H1 (cell line): ENCODE data around the gene USP35. TPM values are rescaled to one million over a fixed set of nuclear protein-coding genes. Genes with fewer than 3 reads are reported as not detected.

Experiments used
- CTCF ChIA-PET: fragments of 300-600 bp; sonication (Branson Sonifier 250); formaldehyde crosslinking; loops from one replicate; lab custom pipeline; 2021; ENCODE audit not compliant: partially characterized antibody; lab: Charles Lee
- POLR2A ChIA-PET: fragments of 300-600 bp; sonication (Branson Sonifier 250); formaldehyde crosslinking; loops from one replicate; lab custom pipeline; 2021; ENCODE audit warnings: inconsistent platforms; ENCODE audit not compliant: partially characterized antibody; lab: Charles Lee
- DNase-seq, 2 experiments: peaks; one replicate each; pipeline versions ENCODE4 v3.0.0 to v3.0.0-alpha.2; 2010 to 2022; ENCODE audit warnings: low spot score in 2 of 2, low read depth in 1 of 2, mixed read lengths in 1 of 2
- FAIRE-seq: peaks from 2 replicates; lab custom pipeline; 2011; peaks lifted over from hg19 to GRCh38; lab: Jason Lieb, UNC
- H2AFZ ChIP-seq: 2 replicates; pipeline ENCODE4 v1.8.1; 2012; ENCODE audit warnings: low read length, inconsistent platforms
- H2AK5ac ChIP-seq: 2 replicates; pipeline ENCODE4 v1.6.1; 2013; ENCODE audit warnings: low read depth, low read length
- H2BK120ac ChIP-seq: replicated peaks from 2 replicates; pipeline ENCODE3; 2013; ENCODE audit warnings: low read depth, low read length, inconsistent platforms
- H2BK12ac ChIP-seq: 2 replicates; pipeline ENCODE4 v1.6.1; 2013; ENCODE audit warnings: low read depth, low read length
- H2BK15ac ChIP-seq: 2 replicates; pipeline ENCODE4 v1.6.1; 2013; ENCODE audit warnings: low read length
- H2BK20ac ChIP-seq: 2 replicates; pipeline ENCODE4 v1.6.1; 2013; ENCODE audit warnings: low read length
- H2BK5ac ChIP-seq: 2 replicates; pipeline ENCODE4 v1.6.1; 2013; ENCODE audit warnings: low read depth, low read length
- H3K14ac ChIP-seq: 2 replicates; pipeline ENCODE4 v1.6.1; 2013; ENCODE audit warnings: inconsistent platforms; ENCODE audit not compliant: insufficient read length
- H3K18ac ChIP-seq: 2 replicates; pipeline ENCODE4 v1.6.1; 2013; ENCODE audit warnings: low read length; ENCODE audit errors: extremely low read depth
- H3K23ac ChIP-seq: 2 replicates; pipeline ENCODE4 v1.6.1; 2013; ENCODE audit warnings: inconsistent platforms; ENCODE audit not compliant: insufficient read length
- H3K23me2 ChIP-seq: 2 replicates; pipeline ENCODE4 v1.6.1; 2013; ENCODE audit warnings: low read depth, low read length
- H3K27ac ChIP-seq: 2 replicates; pipeline ENCODE4 v1.6.1; 2011; ENCODE audit warnings: low read depth, low read length, inconsistent platforms
- H3K27me3 ChIP-seq, 4 experiments: replicated peaks in 1 of 4; 1 replicate in 1 of 4; 2 replicates in 3 of 4; pipeline versions ENCODE4 v1.6.1 to v1.8.1; 2011 to 2013; ENCODE audit warnings: low read length in 3 of 4, mild to moderate bottlenecking in 3 of 4, inconsistent platforms in 2 of 4, mixed read lengths in 2 of 4, moderate library complexity in 1 of 4; ENCODE audit not compliant: control insufficient read depth in 3 of 4, insufficient read depth in 3 of 4; ENCODE audit errors: extremely low read depth in 1 of 4
- H3K36me3 ChIP-seq, 4 experiments: 2 replicates each; pipeline versions ENCODE4 v1.6.1 to v1.8.1; 2011 to 2013; ENCODE audit warnings: mild to moderate bottlenecking in 4 of 4, low read length in 3 of 4, moderate library complexity in 2 of 4, control low read depth in 1 of 4, inconsistent platforms in 1 of 4; ENCODE audit not compliant: insufficient read depth in 4 of 4, control insufficient read depth in 2 of 4
- H3K4ac ChIP-seq: replicated peaks from 2 replicates; pipeline ENCODE3; 2013; ENCODE audit warnings: low read length, low read depth, mixed read lengths, inconsistent platforms; ENCODE audit not compliant: insufficient read length
- H3K4me1 ChIP-seq, 4 experiments: replicated peaks in 1 of 4; 1 replicate in 1 of 4; 2 replicates in 3 of 4; pipeline versions ENCODE4 v1.6.1 to v1.8.1; 2011 to 2013; ENCODE audit warnings: low read length in 3 of 4, inconsistent platforms in 2 of 4, mixed read lengths in 1 of 4; ENCODE audit not compliant: insufficient read depth in 4 of 4, control insufficient read depth in 3 of 4
- H3K4me2 ChIP-seq, 2 experiments: 2 replicates each; pipeline versions ENCODE4 v1.6.1 to v1.8.1; 2011 to 2013; ENCODE audit warnings: low read depth in 2 of 2, low read length in 2 of 2, control low read depth in 1 of 2, inconsistent platforms in 1 of 2, mild to moderate bottlenecking in 1 of 2; ENCODE audit not compliant: insufficient read depth in 1 of 2
- H3K4me3 ChIP-seq, 4 experiments: fragments of 200-600, 300-600 bp in 1 of 4; sonication (generic), shearing (Covaris generic), sonication (Bioruptor Twin) in 1 of 4; 2 replicates each; pipeline versions ENCODE4 v1.5.1 to v1.8.1; 2011 to 2016; ENCODE audit warnings: low read length in 4 of 4, low read depth in 3 of 4, control low read depth in 2 of 4, inconsistent platforms in 2 of 4, mild to moderate bottlenecking in 2 of 4, mixed read lengths in 1 of 4, moderate library complexity in 1 of 4; ENCODE audit not compliant: insufficient read depth in 2 of 4; ENCODE audit errors: extremely low read depth in 1 of 4
- H3K56ac ChIP-seq: replicated peaks from 2 replicates; pipeline ENCODE3; 2013; ENCODE audit warnings: low read depth, mild to moderate bottlenecking, mixed read lengths, low read length, inconsistent platforms; ENCODE audit not compliant: insufficient read length
- H3K79me1 ChIP-seq: 2 replicates; pipeline ENCODE4 v1.6.1; 2013; ENCODE audit warnings: low read depth, low read length, control low read depth
- H3K79me2 ChIP-seq, 2 experiments: 2 replicates each; pipeline versions ENCODE4 v1.6.1 to v1.8.1; 2012 to 2013; ENCODE audit warnings: low read length in 2 of 2, mild to moderate bottlenecking in 2 of 2, inconsistent platforms in 1 of 2; ENCODE audit not compliant: insufficient read depth in 2 of 2, control insufficient read depth in 1 of 2
- H3K9ac ChIP-seq, 4 experiments: replicated peaks in 1 of 4; 1 replicate in 1 of 4; 2 replicates in 3 of 4; pipeline versions ENCODE4 v1.6.1 to v1.8.1; 2011 to 2013; ENCODE audit warnings: low read depth in 3 of 4, low read length in 3 of 4, control low read depth in 2 of 4, mild to moderate bottlenecking in 2 of 4, moderate library complexity in 2 of 4, inconsistent platforms in 1 of 4; ENCODE audit errors: extremely low read depth in 1 of 4
- H3K9me3 ChIP-seq, 2 experiments: 2 replicates each; pipeline versions ENCODE4 v1.6.1 to v1.8.1; 2012 to 2013; ENCODE audit warnings: mild to moderate bottlenecking in 2 of 2, moderate library complexity in 2 of 2, control low read depth in 1 of 2, inconsistent platforms in 1 of 2, low read depth in 1 of 2, low read length in 1 of 2, mixed read lengths in 1 of 2; ENCODE audit not compliant: insufficient read depth in 2 of 2
- H4K20me1 ChIP-seq, 2 experiments: replicated peaks in 1 of 2; 2 replicates each; pipeline versions ENCODE3 to v1.8.1; 2011 to 2013; ENCODE audit warnings: inconsistent platforms in 2 of 2, low read length in 2 of 2, mild to moderate bottlenecking in 1 of 2; ENCODE audit not compliant: insufficient read depth in 2 of 2, control insufficient read depth in 1 of 2
- H4K5ac ChIP-seq: 2 replicates; pipeline ENCODE4 v1.6.1; 2013; ENCODE audit warnings: low read length, low read depth, mixed read lengths, inconsistent platforms; ENCODE audit not compliant: insufficient read length
- H4K8ac ChIP-seq: 2 replicates; pipeline ENCODE4 v1.8.0; 2013; ENCODE audit warnings: mild to moderate bottlenecking, moderate library complexity, low read length, inconsistent platforms; ENCODE audit not compliant: insufficient read depth; ENCODE audit errors: extremely low read depth
- H4K91ac ChIP-seq: replicated peaks from 2 replicates; pipeline ENCODE3; 2013; ENCODE audit warnings: low read length, mixed read lengths, inconsistent platforms; ENCODE audit not compliant: insufficient read length
- CHD1 ChIP-seq: IDR thresholded peaks from 2 replicates; pipeline ENCODE4 v1.6.1; 2012; ENCODE audit warnings: low read depth, low read length, improper control_type of control experiment
- EGR1 ChIP-seq: IDR thresholded peaks from 2 replicates; pipeline ENCODE4 v1.6.1; 2011; ENCODE audit warnings: low read depth, low read length, borderline replicate concordance
- GABPA ChIP-seq: IDR thresholded peaks from 2 replicates; pipeline ENCODE4 v1.6.1; 2011; ENCODE audit warnings: mild to moderate bottlenecking, low read length, moderate library complexity, borderline replicate concordance; ENCODE audit not compliant: insufficient read depth
- GTF2F1 ChIP-seq: IDR thresholded peaks from 2 replicates; pipeline ENCODE4 v1.6.1; 2012; ENCODE audit warnings: low read depth, low read length, improper control_type of control experiment, borderline replicate concordance
- HDAC2 ChIP-seq, 2 experiments: fragments of 300-600 bp in 1 of 2; sonication (generic) in 1 of 2; IDR thresholded peaks; 2 replicates each; pipeline ENCODE4 v1.6.1; 2011 to 2012; ENCODE audit warnings: low read depth in 2 of 2, low read length in 2 of 2, mild to moderate bottlenecking in 2 of 2, moderate library complexity in 2 of 2, borderline replicate concordance in 1 of 2, inconsistent platforms in 1 of 2
- KDM5A ChIP-seq: fragments of 200-600 bp; IDR thresholded peaks from 2 replicates; pipeline ENCODE4 v1.7.1; 2012; ENCODE audit warnings: mild to moderate bottlenecking, low read length, inconsistent platforms, mixed read lengths
- RAD21 ChIP-seq, 2 experiments: IDR thresholded peaks in 1 of 2; conservative IDR thresholded peaks in 1 of 2; 2 replicates each; pipeline ENCODE4 v1.6.1; 2011; ENCODE audit warnings: low read depth in 2 of 2, low read length in 2 of 2, improper control_type of control experiment in 1 of 2, inconsistent platforms in 1 of 2, mild to moderate bottlenecking in 1 of 2, moderate library complexity in 1 of 2
- RFX5 ChIP-seq: IDR thresholded peaks from 2 replicates; pipeline ENCODE4 v1.6.1; 2011; ENCODE audit warnings: low read depth, low read length, improper control_type of control experiment, borderline replicate concordance
- RNF2 ChIP-seq: fragments of 200-900, 300-1000 bp; sonication (generic); IDR thresholded peaks from 2 replicates; pipeline ENCODE4 v1.7.1; 2016; ENCODE audit warnings: borderline replicate concordance, low read depth, mild to moderate bottlenecking, antibody characterized with exemption, low read length; ENCODE audit not compliant: poor library complexity, severe bottlenecking; ENCODE audit errors: missing control alignments
- RXRA ChIP-seq: IDR thresholded peaks from 2 replicates; pipeline ENCODE4 v1.6.1; 2011; ENCODE audit warnings: low read depth, mild to moderate bottlenecking, low read length, moderate library complexity; ENCODE audit not compliant: insufficient read depth
- SIRT6 ChIP-seq: IDR thresholded peaks from one replicate; pipeline ENCODE4 v1.7.1; 2012; ENCODE audit warnings: low read length, inconsistent platforms
- SP2 ChIP-seq: IDR thresholded peaks from 2 replicates; pipeline ENCODE4 v1.6.1; 2012; ENCODE audit warnings: mild to moderate bottlenecking, low read length, inconsistent platforms
- TCF12 ChIP-seq: IDR thresholded peaks from 2 replicates; pipeline ENCODE4 v1.6.1; 2011; ENCODE audit warnings: low read depth, mild to moderate bottlenecking, low read length
- WGBS, 2 experiments: shearing (Covaris generic) in 1 of 2; methylation state at CpG; one replicate each; pipeline versions ENCODE4 v1.1.6 to v1.1.7; 2013 to 2015; ENCODE audit warnings: low lambda C conversion rate in 2 of 2, mixed read lengths in 2 of 2, inconsistent platforms in 1 of 2, low coverage in 1 of 2, missing lambda C conversion rate in 1 of 2; ENCODE audit not compliant: insufficient replicate concordance in 2 of 2, insufficient coverage in 1 of 2, insufficient read length in 1 of 2; ENCODE audit errors: extremely low coverage in 1 of 2, missing lambda C conversion rate in 1 of 2; 5-methylcytosine and 5-hydroxymethylcytosine counted together
- polyA plus RNA-seq, 7 experiments: library from polyadenylated mRNA; depleted of rRNA in 3 of 7; stranded (reverse) in 5 of 7; unstranded in 2 of 7; fragments of >200 nt in 5 of 7; fragments of 200-250 nt in 2 of 7; gene quantifications; 1 replicate in 5 of 7; 2 replicates in 1 of 7; 4 replicates in 1 of 7; pipeline versions ENCODE4 v1.2.1 to v1.2.3, GENCODE V29; 2011 to 2013; ENCODE audit warnings: missing spikeins in 2 of 7, mixed read lengths in 2 of 7
- total RNA-seq: library from RNA; stranded (reverse); fragmentation: NEBNext Ultra II Directional; extraction: Animal tissue kit (Norgen Biotek cat#: 25700); gene quantifications from 2 replicates; pipeline ENCODE4 v1.2.1, GENCODE V29; 2021

USP35 gene
- total and polyA plus RNA-seq, 2 of the 8 experiments (the other 6 are each of a cell fraction or from before 2014, with no cell fraction given): 4.6 to 6.8 TPM

- Histone ChIP-seq H3K14ac (no peak overlapping the region), H3K79me1 (no peaks in the 10 kb centered on the region), H3K4ac (no peak overlapping the region), H3K9me3 (no peaks in the 10 kb centered on the region), H4K91ac (no peak overlapping the region), H3K18ac (no peak overlapping the region), H3K56ac (no peak overlapping the region), H2BK20ac (no peak overlapping the region), H2AFZ (no peak overlapping the region), H4K5ac (no peak overlapping the region), H3K4me1 (no peaks in the 10 kb centered on the region), H2BK12ac (no peak overlapping the region), H3K36me3 (no peaks in the 10 kb centered on the region), H3K4me3 (no peak overlapping the region), H3K23ac (no peak overlapping the region), H2BK120ac (no peak overlapping the region), H3K27ac (no peak overlapping the region), H3K9ac (no peak overlapping the region), H2AK5ac (no peak overlapping the region), H3K79me2 (no peaks in the 10 kb centered on the region), H3K23me2 (no peaks in the 10 kb centered on the region), H3K27me3 (no peaks in the 10 kb centered on the region), H3K4me2 (no peak overlapping the region), H2BK15ac (no peak overlapping the region), H4K20me1 (no peaks in the 10 kb centered on the region), H2BK5ac (no peak overlapping the region), H4K8ac (no peak overlapping the region)
- no peak for DNase-seq
- 69% methylated on average over 1 of the region's 1 CpG; no CpG with 5 or more reads in 1 of the 2 experiments for WGBS, 2 experiments
- CTCF ChIA-PET: interaction anchor here (1.2 kb wide), 1 partner anchor 68 kb away, joined by 3 read pairs; no protein-coding TSS in a partner anchor
- no peak for FAIRE-seq
- POLR2A ChIA-PET: interaction anchor here (1.0 to 1.2 kb wide), 2 partner anchors 8 to 21 kb away, joined by 3 read pairs; partner anchors contain the start of gene ALG8
- TF ChIP-seq HDAC2 (IDR thresholded peaks at IDR 0.05; ENCODE audit: borderline replicate concordance in 1 of 2, low read depth in 2 of 2, low read length in 2 of 2) (no peak), RFX5 (no peak), GABPA (no peak), RAD21 (IDR thresholded peaks at IDR 0.05 in 1 of 2, conservative IDR thresholded peaks at IDR 0.05 in 1 of 2; ENCODE audit: low read depth in 2 of 2, low read length in 2 of 2) (no peak), EGR1 (no peak), SIRT6 (no peak), RNF2 (no peak), KDM5A (no peak), GTF2F1 (no peak), SP2 (no peak), RXRA (no peak), TCF12 (no peak), CHD1 (no peak)
Observed at GRCh38 chr11:78160557-78160956, 28.2 kb upstream of the USP35 start.
